Uterus (tissue), 4 donors: ENCODE results near the gene BIRC7. TPM values are rescaled to one million over a fixed set of nuclear protein-coding genes. Genes with fewer than 3 reads are reported as not detected.

Experiments
- DNase-seq, 2 donors: peaks; one replicate each; pipeline ENCODE4 v3.0.0-alpha.2; 2019 to 2020
- H3K27ac ChIP-seq, 2 donors: fragments of 200-600 bp; sonication (generic); 1 replicate in 1 of 2; 2 replicates in 1 of 2; pipeline ENCODE4 v1.5.1; 2016 to 2018
- H3K27me3 ChIP-seq, 2 donors: fragments of 200-600 bp; sonication (generic); one replicate each; pipeline ENCODE4 v1.5.1; 2018 to 2019; ENCODE audit warnings: control low read depth in 1 of 2
- H3K36me3 ChIP-seq, 2 donors: fragments of 200-600 bp; sonication (generic); one replicate each; pipeline ENCODE4 v1.5.1; 2019; ENCODE audit warnings: control low read depth in 1 of 2
- H3K4me1 ChIP-seq, 2 donors: fragments of 200-600 bp; sonication (generic); one replicate each; pipeline ENCODE4 v1.5.1; 2018 to 2019; ENCODE audit warnings: control low read depth in 1 of 2
- H3K4me3 ChIP-seq, 2 donors: fragments of 200-600 bp; sonication (generic); 1 replicate in 1 of 2; 2 replicates in 1 of 2; pipeline ENCODE4 v1.5.1; 2018 to 2019; ENCODE audit warnings: mild to moderate bottlenecking in 1 of 2
- H3K9me3 ChIP-seq, 2 donors: fragments of 200-600 bp; sonication (generic); one replicate each; pipeline ENCODE4 v1.5.1; 2019; ENCODE audit warnings: control low read depth in 1 of 2
- CTCF ChIP-seq, 4 experiments: fragments of 200-600 bp in 2 of 4; fragments of 450-650 bp in 2 of 4; sonication (generic) in 2 of 4; IDR thresholded peaks; one replicate each; pipeline ENCODE4 v1.5.1; 2016 to 2019; ENCODE audit warnings: antibody characterized with exemption in 4 of 4, mild to moderate bottlenecking in 2 of 4, moderate library complexity in 1 of 4
- POLR2A ChIP-seq, 2 donors: fragments of 450-650 bp; IDR thresholded peaks; one replicate each; pipeline ENCODE4 v1.6.1; 2016; ENCODE audit warnings: antibody characterized with exemption in 2 of 2, mild to moderate bottlenecking in 1 of 2, moderate library complexity in 1 of 2
- intact Hi-C: fragments of 100-400 bp; cut with DNase I; formaldehyde crosslinking; loops from one replicate; pipeline ENCODE4 v1.15.1; 2023; ENCODE audit warnings: low total_unique reads
- total RNA-seq, 4 donors: library from RNA; depleted of rRNA in 3 of 4; stranded (reverse); fragments of >200 nt in 3 of 4; gene quantifications; one replicate each; pipeline versions ENCODE4 v1.1.0 to v1.2.4, GENCODE V29; 2014 to 2023
- donor health status: DM: yes; HTN: yes; CAD: no.

Gene BIRC7
- total RNA-seq, 4 donors from 2014 or later = not detected

- H3K36me3 ChIP-seq = no peaks in the 10 kb centered on the region
- H3K27ac ChIP-seq = no peak overlapping the region
- intact Hi-C loops = no loop called here
- H3K4me1 ChIP-seq = no peaks in the 10 kb centered on the region
- TF ChIP-seq CTCF (IDR thresholded peaks at IDR 0.05) (no peak), POLR2A (IDR thresholded peaks at IDR 0.05) (no peak)
- no peak overlapping the region for H3K4me3 ChIP-seq
- no peaks in the 10 kb centered on the region for H3K9me3 ChIP-seq
- DNase-seq = no peak
- no peaks in the 10 kb centered on the region for H3K27me3 ChIP-seq
Measured at GRCh38 chr20:63285636-63286615, 50.2 kb downstream of the BIRC7 start.

GRCh38 chr20:63286781-63287696, 51.3 kb downstream of the BIRC7 start:
- H3K9me3 ChIP-seq = no peaks in the 10 kb centered on the region
- no peak overlapping the region for H3K4me3 ChIP-seq
- H3K36me3 ChIP-seq = no peaks in the 10 kb centered on the region
- H3K4me1 ChIP-seq = no peaks in the 10 kb centered on the region
- intact Hi-C loops = no loop called here
- H3K27ac ChIP-seq = no peak overlapping the region
- TF ChIP-seq POLR2A (IDR thresholded peaks at IDR 0.05) (no peak), CTCF (IDR thresholded peaks at IDR 0.05) (no peak)
- no peak for DNase-seq
- no peaks in the 10 kb centered on the region for H3K27me3 ChIP-seq

GRCh38 chr20:63287697-63288580, 52.2 kb downstream of the BIRC7 start:
- Histone ChIP-seq H3K4me3 (no peak overlapping the region), H3K27ac (no peak overlapping the region), H3K4me1 (no peaks in the 10 kb centered on the region), H3K9me3 (no peaks in the 10 kb centered on the region), H3K36me3 (no peaks in the 10 kb centered on the region), H3K27me3 (no peaks in the 10 kb centered on the region)
- intact Hi-C loops = no loop called here
- DNase-seq = no peak
- no peak for TF ChIP-seq CTCF (IDR thresholded peaks at IDR 0.05)
- no peak for TF ChIP-seq POLR2A (IDR thresholded peaks at IDR 0.05)

- DNase-seq = no peak
- H3K4me1 ChIP-seq = no peaks in the 10 kb centered on the region
- no peak overlapping the region for H3K27ac ChIP-seq
- H3K9me3 ChIP-seq = no peaks in the 10 kb centered on the region
- no peak overlapping the region for H3K4me3 ChIP-seq
- TF ChIP-seq CTCF (IDR thresholded peaks at IDR 0.05) (no peak), POLR2A (IDR thresholded peaks at IDR 0.05) (no peak)
- intact Hi-C loops = no loop called here
- H3K27me3 ChIP-seq = no peaks in the 10 kb centered on the region
- no peaks in the 10 kb centered on the region for H3K36me3 ChIP-seq
Measured at GRCh38 chr20:63288581-63289251, 53.0 kb downstream of the BIRC7 start.
